ENCODE results near the gene CELF4.

CELF4 gene

DNA sequence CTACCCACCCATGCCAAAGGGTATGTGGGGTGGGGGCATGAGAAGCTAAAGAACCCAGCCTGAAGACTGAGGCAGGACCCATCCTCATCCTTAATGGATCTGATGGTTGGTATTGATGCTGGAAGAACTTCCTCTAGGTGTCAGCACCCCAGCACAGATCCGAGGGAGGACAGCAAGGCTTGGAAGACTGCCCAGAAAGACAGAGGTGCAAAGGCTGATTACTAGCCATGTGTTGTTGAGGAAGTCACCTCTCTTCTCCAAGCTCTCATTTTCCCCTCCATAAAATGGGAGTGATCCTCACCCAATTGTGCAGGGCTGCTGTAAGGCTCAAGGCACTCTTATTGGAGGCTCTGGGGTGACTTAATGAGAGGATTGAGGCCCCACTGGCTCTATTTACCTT lies 256.5 kb downstream of the CELF4 start:
- no peaks in the 10 kb centered on the region for H3K36me3 Mint-ChIP-seq (ENCODE audit: low read depth)
- ATAC-seq = no peak
- no peaks in the 10 kb centered on the region for H3K27me3 Mint-ChIP-seq
- no peak overlapping the region for H3K27ac Mint-ChIP-seq
- H3K4me1 Mint-ChIP-seq = no peaks in the 10 kb centered on the region
- no peak for DNase-seq
- no peaks in the 10 kb centered on the region for H3K9me3 Mint-ChIP-seq
- H3K4me3 Mint-ChIP-seq = no peak overlapping the region

- no peaks in the 10 kb centered on the region for H3K27me3 Mint-ChIP-seq
- H3K4me3 Mint-ChIP-seq = no peak overlapping the region
- H3K4me1 Mint-ChIP-seq = no peaks in the 10 kb centered on the region
- H3K9me3 Mint-ChIP-seq = no peaks in the 10 kb centered on the region
- no peak overlapping the region for H3K27ac Mint-ChIP-seq
- no peaks in the 10 kb centered on the region for H3K36me3 Mint-ChIP-seq (ENCODE audit: low read depth)
- DNase-seq (no peak), ATAC-seq (no peak)
These were observed 258.4 kb downstream of the CELF4 start for GRCh38 chr18:37307181-37307580.

DNA sequence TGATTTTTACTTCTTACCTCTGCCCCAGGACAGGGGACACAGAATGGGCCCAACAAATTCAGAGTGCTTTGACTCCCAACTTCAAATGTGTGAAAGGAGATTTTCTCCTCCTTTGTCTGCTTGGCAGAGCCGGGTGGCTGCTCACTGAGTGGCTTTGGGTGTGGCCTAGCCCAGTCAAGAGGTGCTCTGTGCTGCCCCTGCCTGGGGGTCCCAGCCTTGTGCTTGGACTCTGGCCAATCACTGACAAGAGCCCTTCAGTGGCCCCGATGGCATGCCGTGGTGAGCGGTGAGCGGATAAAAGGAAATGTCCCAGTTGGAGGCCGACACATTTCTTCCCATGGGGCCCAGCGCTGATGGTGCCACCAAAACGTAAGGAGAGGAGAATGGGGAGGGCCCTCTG lies 259.2 kb downstream of the CELF4 start:
- no peak overlapping the region for H3K27ac Mint-ChIP-seq
- no peaks in the 10 kb centered on the region for H3K36me3 Mint-ChIP-seq (ENCODE audit: low read depth)
- H3K27me3 Mint-ChIP-seq = no peaks in the 10 kb centered on the region
- ATAC-seq = no peak
- no peaks in the 10 kb centered on the region for H3K9me3 Mint-ChIP-seq
- H3K4me1 Mint-ChIP-seq = no peaks in the 10 kb centered on the region
- no peak for DNase-seq
- no peak overlapping the region for H3K4me3 Mint-ChIP-seq

GRCh38 chr18:37305066-37305465 lies 260.5 kb downstream of the CELF4 start:
- DNase-seq = no peak
- Mint-ChIP-seq H3K9me3 (no peaks in the 10 kb centered on the region), H3K27ac (no peak overlapping the region), H3K27me3 (no peaks in the 10 kb centered on the region), H3K4me1 (no peaks in the 10 kb centered on the region), H3K36me3 (ENCODE audit: low read depth) (no peaks in the 10 kb centered on the region), H3K4me3 (no peak overlapping the region)
- ATAC-seq = no peak

DNA sequence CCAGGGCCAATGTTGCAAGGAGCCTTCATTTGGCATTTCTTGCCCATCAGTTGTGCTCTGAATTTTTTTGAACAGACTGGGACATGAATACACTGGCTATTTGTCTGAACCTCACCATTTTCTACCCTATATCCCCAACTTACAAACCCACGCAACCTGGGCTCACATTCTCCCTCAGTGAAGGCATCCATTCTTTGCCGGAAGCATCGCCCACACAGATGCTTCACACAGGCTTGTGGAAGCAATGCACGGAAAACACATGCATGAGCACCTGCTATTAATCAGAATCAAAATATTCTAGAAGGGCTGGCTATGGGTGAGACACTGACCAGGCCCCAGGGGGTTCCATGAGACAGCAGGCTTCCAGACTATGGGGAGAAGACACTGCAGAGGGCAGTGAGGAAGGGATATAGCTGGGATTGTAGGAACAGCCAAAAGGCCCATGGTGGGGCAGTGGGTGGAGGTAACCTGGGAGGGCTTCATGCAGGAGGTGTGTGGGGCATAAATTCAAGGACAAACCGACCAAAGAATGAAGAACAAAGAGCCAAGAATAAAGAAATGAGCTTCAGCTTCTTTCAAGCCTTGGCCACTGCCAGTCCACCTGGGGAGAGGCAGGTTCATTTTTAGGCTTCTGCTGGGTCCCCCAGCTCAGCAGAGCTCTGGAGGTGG lies 261.5 kb downstream of the CELF4 start:
- H3K9me3 Mint-ChIP-seq = no peaks in the 10 kb centered on the region
- H3K27ac Mint-ChIP-seq = no peak overlapping the region
- ATAC-seq = no peak
- H3K36me3 Mint-ChIP-seq (ENCODE audit: low read depth) = no peaks in the 10 kb centered on the region
- no peak overlapping the region for H3K4me3 Mint-ChIP-seq
- DNase-seq = no peak
- H3K4me1 Mint-ChIP-seq = no peaks in the 10 kb centered on the region
- H3K27me3 Mint-ChIP-seq = no peaks in the 10 kb centered on the region

GRCh38 chr18:37303009-37303408 lies 262.6 kb downstream of the CELF4 start:
- Mint-ChIP-seq H3K9me3 (no peaks in the 10 kb centered on the region), H3K27me3 (peaks cover 2% of the 10 kb centered on the region), H3K36me3 (ENCODE audit: low read depth) (no peaks in the 10 kb centered on the region), H3K4me1 (no peaks in the 10 kb centered on the region), H3K27ac (no peak overlapping the region), H3K4me3 (no peak overlapping the region)
- no peak for DNase-seq
- ATAC-seq = no peak

GRCh38 chr18:37302519-37302918 lies 263.1 kb downstream of the CELF4 start:
- peaks cover 2% of the 10 kb centered on the region for H3K27me3 Mint-ChIP-seq
- H3K4me3 Mint-ChIP-seq = no peak overlapping the region
- no peaks in the 10 kb centered on the region for H3K36me3 Mint-ChIP-seq (ENCODE audit: low read depth)
- no peak for ATAC-seq
- DNase-seq = no peak
- no peaks in the 10 kb centered on the region for H3K9me3 Mint-ChIP-seq
- no peak overlapping the region for H3K27ac Mint-ChIP-seq
- H3K4me1 Mint-ChIP-seq = no peaks in the 10 kb centered on the region

- H3K9me3 Mint-ChIP-seq = no peaks in the 10 kb centered on the region
- ATAC-seq (no peak), DNase-seq (no peak)
- no peak overlapping the region for H3K4me3 Mint-ChIP-seq
- no peaks in the 10 kb centered on the region for H3K36me3 Mint-ChIP-seq (ENCODE audit: low read depth)
- H3K27ac Mint-ChIP-seq = no peak overlapping the region
- no peaks in the 10 kb centered on the region for H3K4me1 Mint-ChIP-seq
- H3K27me3 Mint-ChIP-seq = peaks cover 2% of the 10 kb centered on the region
These were observed 265.9 kb downstream of the CELF4 start for GRCh38 chr18:37299471-37300304.

GRCh38 chr18:37298816-37299215 lies 266.8 kb downstream of the CELF4 start:
- H3K27ac Mint-ChIP-seq = no peak overlapping the region
- peaks cover 2% of the 10 kb centered on the region for H3K27me3 Mint-ChIP-seq
- no peaks in the 10 kb centered on the region for H3K36me3 Mint-ChIP-seq (ENCODE audit: low read depth)
- no peaks in the 10 kb centered on the region for H3K9me3 Mint-ChIP-seq
- DNase-seq = no peak
- no peak overlapping the region for H3K4me3 Mint-ChIP-seq
- H3K4me1 Mint-ChIP-seq = no peaks in the 10 kb centered on the region
- no peak for ATAC-seq

- Mint-ChIP-seq H3K9me3 (no peaks in the 10 kb centered on the region), H3K4me1 (no peaks in the 10 kb centered on the region), H3K27ac (no peak overlapping the region), H3K27me3 (peaks cover 2% of the 10 kb centered on the region), H3K36me3 (ENCODE audit: low read depth) (no peaks in the 10 kb centered on the region), H3K4me3 (no peak overlapping the region)
- ATAC-seq (no peak), DNase-seq (no peak)
These were observed 268.5 kb downstream of the CELF4 start for GRCh38 chr18:37297106-37297505.

DNA sequence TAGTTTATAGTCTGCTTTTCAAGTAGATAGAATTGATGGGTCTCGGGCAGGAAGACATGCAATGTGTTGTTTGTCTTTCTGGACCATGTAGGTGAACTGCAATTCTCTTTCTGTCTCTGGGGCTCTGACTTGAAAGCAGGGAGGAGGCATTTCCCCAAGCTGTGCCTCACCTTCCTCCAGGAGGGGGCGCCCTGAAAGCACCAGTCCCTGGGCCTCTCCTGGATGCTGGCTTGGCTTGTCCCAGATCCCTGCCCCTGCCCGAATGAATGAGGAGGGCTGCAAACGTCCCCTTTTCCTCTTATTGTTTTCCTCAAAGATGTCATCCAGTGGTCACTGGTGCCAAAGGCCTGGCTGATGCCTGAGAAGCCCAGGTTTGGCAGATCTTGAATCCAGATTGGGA lies 270.6 kb downstream of the CELF4 start:
- peak; percentile 8 for DNase-seq
- Mint-ChIP-seq H3K4me1 (no peaks in the 10 kb centered on the region), H3K4me3 (no peak overlapping the region), H3K36me3 (ENCODE audit: low read depth) (no peaks in the 10 kb centered on the region), H3K9me3 (no peaks in the 10 kb centered on the region), H3K27me3 (peaks cover 2% of the 10 kb centered on the region), H3K27ac (no peak overlapping the region)
- no peak for ATAC-seq

GRCh38 chr18:37293359-37293758 lies 272.2 kb downstream of the CELF4 start:
- Mint-ChIP-seq H3K36me3 (ENCODE audit: low read depth) (no peaks in the 10 kb centered on the region), H3K4me1 (no peaks in the 10 kb centered on the region), H3K27me3 (no peaks in the 10 kb centered on the region), H3K9me3 (no peaks in the 10 kb centered on the region), H3K4me3 (no peak overlapping the region), H3K27ac (no peak overlapping the region)
- ATAC-seq (no peak), DNase-seq (no peak)

DNA sequence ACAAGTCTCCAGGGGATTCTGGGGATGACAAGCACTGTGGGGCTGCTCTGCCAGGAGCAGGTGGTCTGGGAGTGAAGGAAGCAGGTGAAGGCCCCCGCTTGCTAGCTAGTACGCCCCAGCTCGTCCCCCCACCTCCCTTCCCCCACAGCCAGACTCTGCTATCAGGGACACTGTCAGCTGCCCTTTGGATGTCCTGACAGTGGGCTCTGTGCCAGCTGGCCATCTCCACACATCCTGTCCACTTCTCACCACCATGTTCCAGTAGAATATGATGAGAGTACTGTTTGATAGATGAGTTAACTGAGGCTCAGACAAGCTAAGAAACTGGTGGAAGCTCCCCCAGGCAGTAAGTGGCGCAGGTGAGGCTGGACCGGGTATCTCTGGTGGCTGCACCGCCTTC lies 276.2 kb downstream of the CELF4 start:
- Mint-ChIP-seq H3K27me3 (no peaks in the 10 kb centered on the region), H3K4me1 (no peaks in the 10 kb centered on the region), H3K9me3 (no peaks in the 10 kb centered on the region), H3K27ac (no peak overlapping the region), H3K36me3 (ENCODE audit: low read depth) (no peaks in the 10 kb centered on the region), H3K4me3 (no peak overlapping the region)
- ATAC-seq (no peak), DNase-seq (no peak)

DNA sequence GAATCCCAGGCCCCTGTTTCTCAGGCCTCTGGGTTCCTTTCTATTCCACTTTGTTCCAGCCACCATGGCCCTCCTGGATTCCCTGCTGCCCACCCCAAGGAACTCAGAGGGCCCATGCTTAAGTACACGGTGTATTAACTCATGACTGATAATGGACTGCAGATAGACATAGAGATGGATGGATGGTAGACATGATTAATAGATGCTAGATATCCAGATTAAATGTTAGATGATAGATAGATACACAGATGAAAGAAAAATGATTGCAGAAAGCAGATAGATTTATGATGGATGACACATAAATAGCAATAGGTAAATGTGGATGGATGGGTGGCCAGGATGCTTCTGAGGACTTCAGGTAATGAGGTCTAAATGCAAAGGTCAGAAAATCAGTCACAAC lies 278.0 kb downstream of the CELF4 start:
- no peak overlapping the region for H3K4me3 Mint-ChIP-seq
- H3K4me1 Mint-ChIP-seq = no peaks in the 10 kb centered on the region
- H3K27ac Mint-ChIP-seq = no peak overlapping the region
- DNase-seq = no peak
- H3K36me3 Mint-ChIP-seq (ENCODE audit: low read depth) = no peaks in the 10 kb centered on the region
- peaks cover 5% of the 10 kb centered on the region for H3K9me3 Mint-ChIP-seq
- no peak for ATAC-seq
- no peaks in the 10 kb centered on the region for H3K27me3 Mint-ChIP-seq

- Mint-ChIP-seq H3K27me3 (no peaks in the 10 kb centered on the region), H3K9me3 (peaks cover 5% of the 10 kb centered on the region), H3K27ac (no peak overlapping the region), H3K36me3 (ENCODE audit: low read depth) (no peaks in the 10 kb centered on the region), H3K4me1 (no peaks in the 10 kb centered on the region), H3K4me3 (no peak overlapping the region)
- no peak for ATAC-seq
- DNase-seq = no peak
These were observed 278.8 kb downstream of the CELF4 start for GRCh38 chr18:37286801-37287200.

Data from activated naive CD8-positive, alpha-beta T cell treated with anti-CD3 and anti-CD28 coated beads, Interleukin-2, amount 50 U/mL, for 24 hours (primary cell).